ENCODE results near the gene WSCD2.

WSCD2 gene

DNA sequence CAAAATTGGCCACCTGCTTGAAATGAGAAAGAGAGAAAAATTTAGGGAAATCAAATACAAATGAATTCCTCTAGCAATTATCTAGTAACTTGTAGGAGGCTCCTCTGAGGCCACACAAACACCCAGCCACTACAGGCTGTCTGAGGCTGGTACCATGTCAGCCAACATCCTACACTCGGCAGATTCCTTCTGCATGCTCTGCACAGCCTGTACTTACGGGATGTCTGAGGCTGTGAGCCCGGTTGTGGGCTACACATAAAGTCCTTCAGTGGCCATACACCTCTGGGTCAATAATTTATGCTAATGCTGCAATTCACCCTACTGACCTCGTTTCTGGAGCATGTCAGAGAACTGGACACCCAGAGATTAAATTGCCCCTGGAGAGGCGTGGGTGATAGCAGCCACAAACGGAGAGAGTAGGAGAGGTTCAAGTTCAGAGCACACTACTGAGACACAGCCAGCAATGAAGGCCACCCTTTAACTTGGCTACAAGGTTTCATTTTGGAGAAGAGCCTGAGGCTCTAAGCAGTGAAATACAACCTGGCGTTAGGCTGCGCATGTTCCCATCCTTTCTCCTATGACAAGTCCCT lies 28.9 kb downstream of the WSCD2 start:
- TF ChIP-seq, protein P1, sequence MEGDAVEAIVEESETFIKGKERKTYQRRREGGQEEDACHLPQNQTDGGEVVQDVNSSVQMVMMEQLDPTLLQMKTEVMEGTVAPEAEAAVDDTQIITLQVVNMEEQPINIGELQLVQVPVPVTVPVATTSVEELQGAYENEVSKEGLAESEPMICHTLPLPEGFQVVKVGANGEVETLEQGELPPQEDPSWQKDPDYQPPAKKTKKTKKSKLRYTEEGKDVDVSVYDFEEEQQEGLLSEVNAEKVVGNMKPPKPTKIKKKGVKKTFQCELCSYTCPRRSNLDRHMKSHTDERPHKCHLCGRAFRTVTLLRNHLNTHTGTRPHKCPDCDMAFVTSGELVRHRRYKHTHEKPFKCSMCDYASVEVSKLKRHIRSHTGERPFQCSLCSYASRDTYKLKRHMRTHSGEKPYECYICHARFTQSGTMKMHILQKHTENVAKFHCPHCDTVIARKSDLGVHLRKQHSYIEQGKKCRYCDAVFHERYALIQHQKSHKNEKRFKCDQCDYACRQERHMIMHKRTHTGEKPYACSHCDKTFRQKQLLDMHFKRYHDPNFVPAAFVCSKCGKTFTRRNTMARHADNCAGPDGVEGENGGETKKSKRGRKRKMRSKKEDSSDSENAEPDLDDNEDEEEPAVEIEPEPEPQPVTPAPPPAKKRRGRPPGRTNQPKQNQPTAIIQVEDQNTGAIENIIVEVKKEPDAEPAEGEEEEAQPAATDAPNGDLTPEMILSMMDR (IDR thresholded peaks at IDR 0.05; ENCODE audit: extremely low read depth, insufficient read depth, missing control alignments): no peak
- no peak for DNase-seq (ENCODE audit: low spot score)
- in situ Hi-C loops (cut with MboI; ENCODE audit: low pct_unique_long_range_greater_than_20kb, low sequenced_read_pairs, unreplicated experiment): no loop called here

DNA sequence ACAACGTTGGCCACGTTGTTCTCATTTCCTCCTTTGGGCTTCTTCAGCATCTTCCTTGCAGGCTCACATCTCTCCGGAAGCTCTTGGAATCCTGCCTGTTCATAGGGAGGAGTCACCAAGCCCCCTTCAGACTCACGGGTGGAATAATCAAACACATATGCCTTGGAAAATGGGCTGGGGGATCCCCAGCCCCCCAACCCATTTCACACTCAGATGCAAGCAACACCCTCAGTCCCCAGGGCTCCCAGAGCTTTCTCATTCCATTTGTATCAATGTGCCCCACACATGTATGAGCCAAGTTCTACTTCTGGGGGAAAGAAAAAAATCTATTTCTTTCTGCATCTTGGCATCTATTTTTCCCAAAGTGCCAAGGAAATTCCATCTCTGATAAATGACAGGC lies 33.1 kb downstream of the WSCD2 start:
- TF ChIP-seq, protein P1 (IDR thresholded peaks at IDR 0.05; ENCODE audit: extremely low read depth, insufficient read depth, missing control alignments): no peak

DNA sequence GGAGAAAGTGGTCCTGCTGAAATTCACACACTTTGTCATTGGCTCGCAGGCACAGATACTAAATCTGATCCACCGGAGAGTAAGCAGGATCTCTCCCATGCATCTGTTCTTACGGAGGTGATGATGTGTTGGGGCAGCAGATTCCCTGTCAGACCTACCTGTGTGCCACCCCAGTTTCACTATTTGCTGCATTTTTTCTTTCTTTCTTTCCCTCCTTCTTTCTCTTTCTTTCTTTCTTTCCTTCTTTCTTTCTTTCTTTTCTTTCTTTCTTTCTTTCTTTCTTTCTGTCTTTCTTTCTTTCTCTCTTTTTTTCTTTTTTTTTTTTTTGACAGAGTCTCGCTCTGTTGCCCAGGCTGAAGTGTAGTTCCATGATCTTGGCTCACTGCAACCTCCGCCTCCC lies 37.4 kb downstream of the WSCD2 start:
- DNase-seq (ENCODE audit: low spot score): no peak
- in situ Hi-C loops (cut with MboI; ENCODE audit: low pct_unique_long_range_greater_than_20kb, low sequenced_read_pairs, unreplicated experiment): no loop called here
- TF ChIP-seq, protein P1 (IDR thresholded peaks at IDR 0.05; ENCODE audit: extremely low read depth, insufficient read depth, missing control alignments): no peak

More for the DNA sequence above, 33.1 kb downstream of the WSCD2 start:
- DNase-seq (ENCODE audit: low spot score): no peak
- in situ Hi-C loops (cut with MboI; ENCODE audit: low pct_unique_long_range_greater_than_20kb, low sequenced_read_pairs, unreplicated experiment): no loop called here

DNA sequence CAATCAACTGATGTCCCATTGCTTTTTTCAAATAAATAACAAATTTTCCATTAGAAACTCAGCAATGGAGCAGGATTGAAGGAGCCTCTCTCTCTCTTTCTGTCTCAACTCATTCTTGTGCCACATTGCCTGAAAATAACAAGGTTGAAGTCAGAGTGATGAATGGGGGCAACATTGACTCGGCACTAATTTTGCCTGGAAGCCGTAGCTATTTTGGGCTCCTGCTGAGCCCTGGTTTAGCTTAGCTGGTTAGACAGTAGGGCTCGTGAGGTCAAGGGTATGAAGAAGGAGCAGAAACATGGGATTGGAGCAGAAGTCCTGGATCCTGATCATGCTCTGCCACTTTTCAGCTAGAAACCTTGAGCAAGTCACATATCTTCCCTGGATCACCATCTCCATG lies 38.9 kb downstream of the WSCD2 start:
- TF ChIP-seq, protein P1 (IDR thresholded peaks at IDR 0.05; ENCODE audit: extremely low read depth, insufficient read depth, missing control alignments): no peak
- in situ Hi-C loops (cut with MboI; ENCODE audit: low pct_unique_long_range_greater_than_20kb, low sequenced_read_pairs, unreplicated experiment): no loop called here
- no peak for DNase-seq (ENCODE audit: low spot score)

DNA sequence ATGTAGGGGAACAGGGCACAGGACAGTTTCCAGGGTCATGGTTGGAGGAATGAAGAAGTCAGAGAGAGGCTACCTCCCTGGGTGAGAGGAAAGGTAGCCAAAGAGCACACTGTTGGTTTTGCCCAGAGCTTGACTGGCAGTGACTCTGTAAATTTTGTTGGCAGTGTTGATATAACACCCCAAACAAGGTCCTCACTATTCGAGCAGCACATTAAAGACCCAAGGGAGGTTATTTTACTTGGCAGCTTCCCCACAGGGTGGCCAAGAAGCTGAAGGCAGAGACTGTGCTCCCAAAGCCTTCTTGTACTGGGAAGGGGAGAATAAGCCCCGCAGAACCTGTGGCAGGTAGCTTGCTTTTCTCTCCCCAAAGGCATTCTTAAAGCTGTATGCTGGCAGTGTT lies 40.6 kb downstream of the WSCD2 start:
- TF ChIP-seq, protein P1 (IDR thresholded peaks at IDR 0.05; ENCODE audit: extremely low read depth, insufficient read depth, missing control alignments): no peak
- DNase-seq (ENCODE audit: low spot score): no peak
- in situ Hi-C loops (cut with MboI; ENCODE audit: low pct_unique_long_range_greater_than_20kb, low sequenced_read_pairs, unreplicated experiment): no loop called here

DNA sequence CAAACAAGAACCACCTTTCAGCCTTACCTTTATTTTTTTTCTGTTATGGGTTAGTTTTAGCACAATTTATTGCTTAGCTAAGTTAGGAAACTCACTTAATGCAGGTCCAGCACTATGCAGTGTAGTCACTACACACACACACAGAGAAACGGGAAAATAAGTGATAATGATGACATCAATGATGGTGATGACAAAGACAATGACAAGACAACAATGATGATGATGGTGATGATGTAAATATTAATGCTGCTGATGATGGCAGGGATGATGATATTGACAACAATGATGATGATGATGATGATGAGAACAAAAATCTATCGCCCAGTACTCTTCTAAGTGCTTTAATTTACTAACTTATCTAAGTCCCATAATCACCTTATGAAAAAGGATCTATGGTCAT lies 41.1 kb downstream of the WSCD2 start:
- in situ Hi-C loops (cut with MboI; ENCODE audit: low pct_unique_long_range_greater_than_20kb, low sequenced_read_pairs, unreplicated experiment): no loop called here
- TF ChIP-seq, protein P1 (IDR thresholded peaks at IDR 0.05; ENCODE audit: extremely low read depth, insufficient read depth, missing control alignments): no peak
- DNase-seq (ENCODE audit: low spot score): no peak
